Fibroblast of pulmonary artery (primary cell): Measurements from ENCODE around the gene EVA1C.
A peak's percentile ranks its signal among the peaks of the same experiment; 100 is the strongest.

Source experiments
- DNase-seq: peaks from one replicate; pipeline ENCODE4 v3.0.0-alpha.2; 2010; ENCODE audit warnings: low read depth
- H3K4me3 ChIP-seq: replicated peaks from 2 replicates; pipeline ENCODE4 v1.5.1; 2011; ENCODE audit warnings: low read depth, mild to moderate bottlenecking, control low read depth, low read length, moderate library complexity
- TF ChIP-seq, protein P1 (sequence below): IDR thresholded peaks from 2 replicates; pipeline ENCODE4 v1.5.1; 2011; ENCODE audit warnings: mild to moderate bottlenecking, control low read depth, low read length, inconsistent platforms; ENCODE audit errors: missing control alignments

The EVA1C gene

DNA sequence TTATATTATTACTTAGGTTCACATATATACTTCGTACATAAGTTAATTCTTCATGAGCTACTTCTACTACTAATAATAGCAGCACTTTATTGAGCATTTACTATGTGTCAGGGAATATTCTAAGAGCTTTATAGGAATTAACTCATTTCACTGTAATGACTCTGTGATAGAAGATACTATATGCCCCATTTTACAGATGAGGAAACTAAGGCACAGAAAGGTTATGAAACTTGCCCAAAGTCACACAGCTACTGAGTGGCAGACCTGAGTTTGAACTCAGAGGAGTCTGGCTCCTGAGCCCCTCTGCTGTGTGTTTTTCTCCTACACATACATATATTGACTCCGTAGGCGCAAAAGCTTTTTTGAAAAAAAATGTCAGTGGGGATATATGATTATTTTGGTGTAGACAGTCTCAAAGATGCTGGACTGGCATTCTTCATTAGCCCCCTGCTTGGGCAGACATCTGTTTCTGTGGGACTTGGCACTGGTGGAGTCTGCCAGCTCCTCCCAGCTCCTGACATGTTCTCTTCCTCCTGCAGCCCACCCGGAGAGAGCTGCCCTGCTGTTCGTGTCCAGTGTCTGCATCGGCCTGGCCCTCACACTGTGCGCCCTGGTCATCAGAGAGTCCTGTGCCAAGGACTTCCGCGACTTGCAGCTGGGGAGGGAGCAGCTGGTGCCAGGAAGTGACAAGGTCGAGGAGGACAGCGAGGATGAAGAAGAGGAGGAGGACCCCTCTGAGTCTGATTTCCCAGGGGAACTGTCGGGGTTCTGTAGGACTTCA, 102.0 kb downstream of the EVA1C start:
- no peak for DNase-seq
- TF ChIP-seq, protein P1, sequence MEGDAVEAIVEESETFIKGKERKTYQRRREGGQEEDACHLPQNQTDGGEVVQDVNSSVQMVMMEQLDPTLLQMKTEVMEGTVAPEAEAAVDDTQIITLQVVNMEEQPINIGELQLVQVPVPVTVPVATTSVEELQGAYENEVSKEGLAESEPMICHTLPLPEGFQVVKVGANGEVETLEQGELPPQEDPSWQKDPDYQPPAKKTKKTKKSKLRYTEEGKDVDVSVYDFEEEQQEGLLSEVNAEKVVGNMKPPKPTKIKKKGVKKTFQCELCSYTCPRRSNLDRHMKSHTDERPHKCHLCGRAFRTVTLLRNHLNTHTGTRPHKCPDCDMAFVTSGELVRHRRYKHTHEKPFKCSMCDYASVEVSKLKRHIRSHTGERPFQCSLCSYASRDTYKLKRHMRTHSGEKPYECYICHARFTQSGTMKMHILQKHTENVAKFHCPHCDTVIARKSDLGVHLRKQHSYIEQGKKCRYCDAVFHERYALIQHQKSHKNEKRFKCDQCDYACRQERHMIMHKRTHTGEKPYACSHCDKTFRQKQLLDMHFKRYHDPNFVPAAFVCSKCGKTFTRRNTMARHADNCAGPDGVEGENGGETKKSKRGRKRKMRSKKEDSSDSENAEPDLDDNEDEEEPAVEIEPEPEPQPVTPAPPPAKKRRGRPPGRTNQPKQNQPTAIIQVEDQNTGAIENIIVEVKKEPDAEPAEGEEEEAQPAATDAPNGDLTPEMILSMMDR = no peak

DNA sequence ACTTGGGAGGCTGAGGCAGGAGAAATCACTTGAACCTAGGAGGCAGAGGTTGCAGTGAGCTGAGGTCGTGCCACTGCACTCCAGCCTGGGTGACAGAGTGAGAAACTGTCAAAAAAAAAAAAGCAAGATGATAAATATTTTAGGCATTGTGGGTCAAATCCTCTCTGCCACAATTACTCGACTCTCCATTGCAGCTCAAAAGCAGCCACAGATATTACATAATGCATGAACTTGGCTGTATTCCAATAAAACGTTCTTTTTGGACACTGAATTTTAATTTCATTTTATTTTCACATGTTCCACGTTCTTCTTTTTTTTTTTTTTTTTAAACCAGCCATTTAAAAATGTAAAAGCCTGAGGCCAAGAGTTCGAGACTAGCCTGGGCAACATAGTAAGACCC, 103.4 kb downstream of the EVA1C start:
- no peak overlapping the region for H3K4me3 ChIP-seq
- DNase-seq = peak; percentile 77
- TF ChIP-seq, protein P1 = no peak

More for the DNA sequence above, 102.0 kb downstream of the EVA1C start:
- H3K4me3 ChIP-seq = no peak overlapping the region

DNA sequence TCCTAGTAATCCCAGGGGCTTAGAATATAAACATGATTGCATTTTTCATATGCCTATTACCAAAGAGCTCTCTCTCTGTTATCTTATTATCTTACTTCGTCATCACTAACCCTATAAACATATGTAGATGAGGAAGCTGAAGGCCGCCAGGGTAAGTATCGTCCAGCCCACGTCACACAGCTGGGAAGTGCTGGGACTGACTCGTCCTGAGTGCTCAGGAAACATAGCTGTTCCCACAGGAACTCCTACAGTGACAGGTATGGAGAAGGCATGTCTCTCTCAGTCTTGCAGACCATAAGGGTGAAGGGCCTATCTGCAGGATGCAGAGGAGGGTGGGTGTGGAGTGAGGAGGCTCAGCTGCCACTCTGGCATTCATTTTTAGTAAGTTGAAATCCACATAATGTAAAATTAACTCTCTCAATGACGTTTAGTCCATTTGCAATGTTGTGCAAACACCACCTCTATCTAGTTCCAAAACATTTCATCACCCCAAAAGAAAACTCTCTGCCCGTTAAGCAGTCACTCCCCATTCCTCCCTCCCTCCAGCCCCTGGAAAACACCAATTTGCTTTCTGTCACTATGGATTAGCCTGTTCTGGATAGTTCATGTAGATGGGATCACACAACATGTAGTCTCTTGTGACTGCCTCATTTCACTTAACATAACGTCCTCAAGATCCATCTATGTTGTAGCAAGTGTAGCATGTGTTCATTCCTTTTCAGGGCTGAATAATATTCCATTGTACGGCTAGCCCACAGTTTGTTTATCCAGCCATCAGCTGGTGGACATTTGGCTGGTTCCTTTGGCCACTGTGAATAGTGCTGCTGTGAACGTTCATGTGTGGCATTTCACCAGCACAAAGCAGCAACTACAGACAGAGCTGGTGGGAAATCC, 104.5 kb downstream of the EVA1C start:
- TF ChIP-seq, protein P1 = no peak
- peak; percentile 99 for DNase-seq
- no peak overlapping the region for H3K4me3 ChIP-seq

DNA sequence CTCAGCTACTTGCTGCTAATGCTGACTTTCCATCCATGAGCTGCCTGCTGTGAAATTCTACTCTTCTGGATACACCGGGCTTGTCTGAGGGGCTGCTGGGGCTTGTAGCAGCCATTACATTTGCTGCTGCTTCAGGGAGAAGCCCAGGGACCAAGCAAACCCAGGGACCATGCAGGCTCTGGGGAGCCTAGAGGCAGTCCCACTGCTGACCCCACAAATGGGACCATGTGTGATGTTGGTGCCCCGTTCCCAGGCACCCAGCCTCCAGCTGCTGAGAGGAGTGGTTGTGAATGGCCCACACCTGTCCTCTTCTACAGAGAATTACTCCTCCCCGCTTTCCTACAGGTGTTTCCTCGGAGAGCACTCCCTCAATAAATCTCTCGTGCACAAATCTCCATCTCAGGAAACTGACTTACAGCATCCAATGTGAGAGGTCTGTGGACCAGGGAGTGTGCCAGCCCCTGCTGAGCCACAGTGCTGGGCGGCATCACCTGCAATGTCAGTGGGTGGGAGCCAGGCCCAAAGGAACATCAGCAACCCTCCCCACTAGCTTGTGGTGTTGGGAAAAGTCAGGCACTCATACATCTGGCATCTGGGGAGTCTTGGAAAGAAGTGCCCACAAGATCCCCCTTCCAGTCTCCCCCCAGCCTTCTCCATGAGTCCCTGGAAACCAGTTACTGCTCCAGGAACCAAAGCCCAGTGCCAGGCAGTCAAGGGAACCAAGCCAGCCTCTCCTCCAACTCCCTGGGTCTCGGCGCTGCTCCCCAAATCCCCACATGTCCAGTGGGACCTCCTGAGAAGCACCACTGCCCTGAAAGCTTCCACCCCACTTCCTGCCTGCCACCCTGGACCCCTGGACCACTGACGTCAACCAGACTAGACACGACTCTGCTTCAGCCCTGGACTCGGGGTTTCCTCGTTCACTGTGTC, 107.7 kb downstream of the EVA1C start:
- no peak overlapping the region for H3K4me3 ChIP-seq
- TF ChIP-seq, protein P1 = no peak
- no peak for DNase-seq

DNA sequence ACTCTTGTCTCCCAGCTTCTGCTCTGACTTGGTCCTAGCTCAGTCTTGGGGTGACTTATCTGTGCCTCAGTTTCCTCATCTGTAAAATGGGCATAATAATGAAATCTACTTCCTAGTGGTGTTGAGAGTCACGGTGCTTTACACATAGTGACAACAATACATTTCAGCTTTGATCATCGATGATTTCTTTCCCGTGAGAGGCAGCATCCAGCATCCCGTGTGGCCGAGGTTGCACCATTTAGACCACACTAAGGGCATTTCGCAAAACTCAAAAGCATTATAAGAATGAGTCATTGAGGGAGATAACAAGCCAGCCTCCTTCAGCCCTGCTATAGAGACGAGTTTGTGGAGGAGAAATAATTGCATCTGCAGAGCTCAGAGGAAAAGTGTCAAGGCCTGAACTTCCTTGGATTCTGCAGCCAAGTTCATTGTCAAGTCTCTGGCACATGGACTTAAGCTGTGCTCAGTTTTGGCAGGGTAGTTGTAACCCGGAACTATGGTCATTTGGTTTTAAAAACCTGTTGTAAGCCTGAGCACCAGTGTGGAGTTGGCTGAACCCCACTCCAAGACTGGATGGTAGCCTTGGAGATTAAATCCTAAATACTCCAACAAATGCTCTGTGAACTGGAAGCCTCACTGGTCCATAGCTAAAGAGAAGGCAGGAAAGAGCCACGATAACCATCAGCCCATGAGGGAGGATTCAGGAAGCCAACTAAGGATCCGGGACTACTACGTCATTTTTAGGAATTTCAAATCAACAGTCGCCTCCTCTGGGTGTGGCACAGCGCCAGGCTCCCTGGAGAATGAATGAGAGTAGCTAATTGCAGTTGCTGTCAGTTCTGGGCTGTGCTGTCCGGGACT, 108.6 kb downstream of the EVA1C start:
- peak; percentile 99 for DNase-seq
- peak overlapping the region; percentile 4 for H3K4me3 ChIP-seq
- TF ChIP-seq, protein P1 = no peak
